A549 (cell line): ENCODE results near the gene COL1A1. TPM values are rescaled to one million over a fixed set of nuclear protein-coding genes. Genes with fewer than 3 reads are reported as not detected.
A peak's percentile ranks its signal among the peaks of the same experiment; 100 is the strongest.

Experiments
- ATAC-seq, 2 experiments: fragments of 200-7000 bp in 1 of 2; fragments of >200 bp in 1 of 2; cut with Nextera tagmentation in 1 of 2; cut with Tn5 transposase in 1 of 2; 3 replicates each; pipeline versions ENCODE4 v1.8.0 to v1.9.1; 2018 to 2020; ENCODE audit warnings: mild to moderate bottlenecking in 1 of 2, moderate library complexity in 1 of 2
- CTCF ChIA-PET: fragments of 300-600 bp; sonication (Branson Sonifier 250); formaldehyde crosslinking; extraction: SDS; loops from one replicate; lab custom pipeline; 2021; ENCODE audit warnings: antibody characterized with exemption, inconsistent platforms; lab: Yijun Ruan, JAX
- POLR2A ChIA-PET: fragments of 350-600 bp; formaldehyde crosslinking; extraction: SDS; loops from one replicate; lab custom pipeline; 2021; ENCODE audit warnings: antibody characterized with exemption, inconsistent platforms; lab: Yijun Ruan, JAX
- DNase-seq, 2 experiments: peaks; one replicate each; pipeline versions ENCODE4 v3.0.0 to v3.0.0-alpha.2; 2011 to 2016; ENCODE audit warnings: low read depth in 1 of 2, low spot score in 1 of 2
- FAIRE-seq: peaks from 2 replicates; lab custom pipeline; 2011; peaks lifted over from hg19 to GRCh38; lab: Jason Lieb, UNC
- H3K27ac ChIP-seq, 2 experiments: fragments of >200 bp; sonication (Bioruptor Twin); formaldehyde crosslinking; 3 replicates each; pipeline ENCODE4 v1.5.1; 2016 to 2017
- H3K4me1 ChIP-seq: fragments of >200 bp; sonication (Bioruptor Twin); formaldehyde crosslinking; 3 replicates; pipeline ENCODE4 v1.6.1; 2016
- H3K4me2 ChIP-seq: fragments of >200 bp; sonication (Bioruptor Twin); formaldehyde crosslinking; 3 replicates; pipeline ENCODE4 v1.6.1; 2016
- H3K4me3 ChIP-seq: fragments of >200 bp; sonication (Bioruptor Twin); formaldehyde crosslinking; 3 replicates; pipeline ENCODE4 v1.5.1; 2016
- H3K9me3 ChIP-seq: fragments of >200 bp; sonication (Bioruptor Twin); formaldehyde crosslinking; 3 replicates; pipeline ENCODE4 v1.6.1; 2016
- ATOH8 ChIP-seq: fragments of 250-450 bp; sonication (Bioruptor Pico); IDR thresholded peaks from 2 replicates; pipeline ENCODE4 v1.5.0; 2020; ENCODE audit warnings: low read depth, mild to moderate bottlenecking, moderate library complexity
- CBX2 ChIP-seq: fragments of 200-600 bp; sonication (generic); IDR thresholded peaks from 2 replicates; pipeline ENCODE4 v1.6.1; 2016; ENCODE audit warnings: low read depth, mild to moderate bottlenecking, borderline replicate concordance
- CBX8 ChIP-seq: fragments of 200-600 bp; sonication (generic); IDR thresholded peaks from 2 replicates; pipeline ENCODE4 v1.6.1; 2016
- CHD2 ChIP-seq: fragments of 150-350 bp; IDR thresholded peaks from 2 replicates; pipeline ENCODE4 v1.6.1; 2014; ENCODE audit warnings: low read length; ENCODE audit not compliant: partially characterized antibody
- E2F6 ChIP-seq: IDR thresholded peaks from 2 replicates; pipeline ENCODE4 v1.6.1; 2012; ENCODE audit warnings: low read depth, borderline replicate concordance
- EHF ChIP-seq: fragments of 250-450 bp; sonication (Bioruptor Pico); IDR thresholded peaks from 2 replicates; pipeline ENCODE4 v1.5.0; 2020; ENCODE audit warnings: mild to moderate bottlenecking
- ELK1 ChIP-seq: fragments of 150-350 bp; IDR thresholded peaks from 2 replicates; pipeline ENCODE4 v1.6.1; 2014; ENCODE audit warnings: low read depth, mild to moderate bottlenecking, low read length
- ESRRA ChIP-seq: fragments of 150-350 bp; IDR thresholded peaks from 2 replicates; pipeline ENCODE4 v1.6.1; 2014; ENCODE audit warnings: mild to moderate bottlenecking, low read length, borderline replicate concordance
- FOSB ChIP-seq: fragments of 250-450 bp; sonication (Bioruptor Pico); IDR thresholded peaks from 2 replicates; pipeline ENCODE4 v1.5.0; 2020; ENCODE audit warnings: mild to moderate bottlenecking, moderate library complexity
- HOXB5 ChIP-seq: fragments of 250-450 bp; sonication (Bioruptor Pico); IDR thresholded peaks from 2 replicates; pipeline ENCODE4 v1.5.0; 2020; ENCODE audit warnings: mild to moderate bottlenecking, moderate library complexity
- JUNB ChIP-seq: fragments of >200 bp; sonication (Bioruptor Twin); formaldehyde crosslinking; IDR thresholded peaks from 2 replicates; pipeline ENCODE4 v1.6.1; 2016
- KDM5A ChIP-seq: fragments of 200-600 bp; sonication (generic); IDR thresholded peaks from 2 replicates; pipeline ENCODE4 v1.6.1; 2016; ENCODE audit warnings: antibody characterized with exemption, mild to moderate bottlenecking
- MAFK ChIP-seq: fragments of 450-650 bp; IDR thresholded peaks from 2 replicates; pipeline ENCODE4 v1.6.1; 2014; ENCODE audit not compliant: partially characterized antibody
- MAZ ChIP-seq: fragments of 150-350 bp; IDR thresholded peaks from 2 replicates; pipeline ENCODE4 v1.6.1; 2014; ENCODE audit warnings: antibody characterized with exemption, low read depth, low read length, borderline replicate concordance
- MYC ChIP-seq: IDR thresholded peaks from 2 replicates; pipeline ENCODE4 v1.6.1; 2012; ENCODE audit warnings: mild to moderate bottlenecking, inconsistent platforms, low read length, improper control_type of control experiment, borderline replicate concordance
- PBX3 ChIP-seq: IDR thresholded peaks from 2 replicates; pipeline ENCODE4 v1.6.1; 2012
- POLR2AphosphoS2 ChIP-seq: conservative IDR thresholded peaks from 2 replicates; pipeline ENCODE4 v1.6.1; 2012; ENCODE audit warnings: low read length, improper control_type of control experiment, inconsistent platforms
- RAD21 ChIP-seq, 2 experiments: fragments of >200 bp in 1 of 2; sonication (Bioruptor Twin) in 1 of 2; formaldehyde crosslinking in 1 of 2; IDR thresholded peaks in 1 of 2; conservative IDR thresholded peaks in 1 of 2; 2 replicates in 1 of 2; 3 replicates in 1 of 2; pipeline ENCODE4 v1.6.1; 2012 to 2018; ENCODE audit warnings: inconsistent platforms in 1 of 2
- RARB ChIP-seq: fragments of 250-450 bp; sonication (Bioruptor Pico); IDR thresholded peaks from 2 replicates; pipeline ENCODE4 v1.8.0; 2021; ENCODE audit warnings: mild to moderate bottlenecking, moderate library complexity
- RFX5 ChIP-seq: fragments of 450-650 bp; IDR thresholded peaks from 2 replicates; pipeline ENCODE4 v1.7.1; 2014; ENCODE audit warnings: antibody characterized with exemption, mild to moderate bottlenecking, moderate library complexity
- RNF2 ChIP-seq: fragments of 200-600 bp; sonication (generic); IDR thresholded peaks from 2 replicates; pipeline ENCODE4 v1.6.1; 2016; ENCODE audit warnings: low read depth, mild to moderate bottlenecking, antibody characterized with exemption, moderate library complexity, borderline replicate concordance
- ZC3H11A ChIP-seq: fragments of 450-650 bp; IDR thresholded peaks from 2 replicates; pipeline ENCODE4 v1.6.1; 2014; ENCODE audit warnings: antibody characterized with exemption, mild to moderate bottlenecking
- ZFP36 ChIP-seq: fragments of 450-650 bp; IDR thresholded peaks from 2 replicates; pipeline ENCODE4 v1.6.1; 2014; ENCODE audit warnings: borderline replicate concordance; ENCODE audit not compliant: partially characterized antibody
- ZNF302 ChIP-seq: fragments of 250-450 bp; sonication (Bioruptor Pico); IDR thresholded peaks from 2 replicates; pipeline ENCODE4 v1.9.0; 2021; ENCODE audit warnings: inconsistent platforms, mild to moderate bottlenecking, moderate library complexity
- ZSCAN20 ChIP-seq: fragments of 250-450 bp; sonication (Bioruptor Pico); IDR thresholded peaks from 2 replicates; pipeline ENCODE4 v1.8.0; 2022; ENCODE audit warnings: mild to moderate bottlenecking, moderate library complexity
- WGBS: methylation state at CpG from one replicate; pipeline ENCODE4 v1.1.6; 2017; ENCODE audit errors: missing lambda C conversion rate; 5-methylcytosine and 5-hydroxymethylcytosine counted together
- polyA plus RNA-seq, 4 experiments: library from polyadenylated mRNA; depleted of rRNA in 3 of 4; stranded (reverse); fragments of >200 nt; fragmentation: RNase III in 1 of 4; extraction: RNeasy Plus Mini Kit Qiagen cat#74134 plus additional on column Dnase treatment in 1 of 4; gene quantifications; 2 replicates in 3 of 4; 3 replicates in 1 of 4; pipeline ENCODE4 v1.2.3, GENCODE V29; 2011 to 2017
- TF ChIP-seq, protein P1 (sequence below): fragments of 200-600 bp; sonication (generic); IDR thresholded peaks from 2 replicates; pipeline ENCODE4 v1.6.1; 2016; ENCODE audit warnings: antibody characterized with exemption, mild to moderate bottlenecking, moderate library complexity

The COL1A1 gene
- polyA plus RNA-seq, 2 of the 4 experiments (the other 2 are of a cell fraction), result 4.4 to 34.3 TPM

- Histone ChIP-seq H3K27ac (peak overlapping the region in 1 of 2 experiments; percentile 84; a peak in 3 of 6 replicates), H3K4me1 (peaks cover 29% of the 10 kb centered on the region)
- no peak for DNase-seq
- WGBS, result 78% methylated on average over 15 of the region's 15 CpGs
- no peak for TF ChIP-seq RNF2
- no peak for TF ChIP-seq JUNB
- TF ChIP-seq ZNF302 (CRISPR knock-in tag), result no peak
- no peak for TF ChIP-seq RARB (CRISPR knock-in tag)
- TF ChIP-seq KDM5A, result no peak
- TF ChIP-seq CBX8, result no peak
- no peak for TF ChIP-seq MYC
- no peak for TF ChIP-seq RFX5
- TF ChIP-seq MAZ, result no peak
- no peak for TF ChIP-seq RAD21 (conservative IDR thresholded peaks at IDR 0.05 in 1 of 2, IDR thresholded peaks at IDR 0.05 in 1 of 2)
- no peak for TF ChIP-seq EHF
- TF ChIP-seq ZC3H11A, result no peak
- no peak for TF ChIP-seq ZFP36
- no peak for TF ChIP-seq HOXB5
- no peak for TF ChIP-seq ZSCAN20
- TF ChIP-seq ATOH8 (CRISPR knock-in tag), result no peak
- no peak for TF ChIP-seq E2F6
- TF ChIP-seq, all 56 proteins: peak for 0
- Histone ChIP-seq H3K4me3 (no peak overlapping the region), H3K9me3 (no peaks in the 10 kb centered on the region), H3K4me2 (no peak overlapping the region)
- ATAC-seq (no peak), FAIRE-seq (no peak)
- CTCF ChIA-PET, result interaction anchor here (0.8 to 31.5 kb wide), 13 partner anchors 5 to 260 kb away, joined by 3 to 1255 read pairs (median 5); partner anchors contain the start of genes COL1A1 and TMEM92
- POLR2A ChIA-PET, result interaction anchor here (0.6 kb wide), 1 partner anchor 437 kb away, joined by 7 read pairs; no protein-coding TSS in a partner anchor
Measured at GRCh38 chr17:50212121-50212843, 10.9 kb upstream of the COL1A1 start.

- no peak for ATAC-seq
- no peak overlapping the region for H3K4me3 ChIP-seq
- H3K4me1 ChIP-seq, result peaks cover 27% of the 10 kb centered on the region
- TF ChIP-seq ZC3H11A (no peak), KDM5A (no peak), ESRRA (no peak), ELK1 (no peak), RNF2 (no peak), FOSB (CRISPR knock-in tag) (no peak), CBX2 (no peak), MAFK (no peak), PBX3 (no peak), POLR2AphosphoS2 (no peak), CHD2 (no peak)
- TF ChIP-seq, protein P1, sequence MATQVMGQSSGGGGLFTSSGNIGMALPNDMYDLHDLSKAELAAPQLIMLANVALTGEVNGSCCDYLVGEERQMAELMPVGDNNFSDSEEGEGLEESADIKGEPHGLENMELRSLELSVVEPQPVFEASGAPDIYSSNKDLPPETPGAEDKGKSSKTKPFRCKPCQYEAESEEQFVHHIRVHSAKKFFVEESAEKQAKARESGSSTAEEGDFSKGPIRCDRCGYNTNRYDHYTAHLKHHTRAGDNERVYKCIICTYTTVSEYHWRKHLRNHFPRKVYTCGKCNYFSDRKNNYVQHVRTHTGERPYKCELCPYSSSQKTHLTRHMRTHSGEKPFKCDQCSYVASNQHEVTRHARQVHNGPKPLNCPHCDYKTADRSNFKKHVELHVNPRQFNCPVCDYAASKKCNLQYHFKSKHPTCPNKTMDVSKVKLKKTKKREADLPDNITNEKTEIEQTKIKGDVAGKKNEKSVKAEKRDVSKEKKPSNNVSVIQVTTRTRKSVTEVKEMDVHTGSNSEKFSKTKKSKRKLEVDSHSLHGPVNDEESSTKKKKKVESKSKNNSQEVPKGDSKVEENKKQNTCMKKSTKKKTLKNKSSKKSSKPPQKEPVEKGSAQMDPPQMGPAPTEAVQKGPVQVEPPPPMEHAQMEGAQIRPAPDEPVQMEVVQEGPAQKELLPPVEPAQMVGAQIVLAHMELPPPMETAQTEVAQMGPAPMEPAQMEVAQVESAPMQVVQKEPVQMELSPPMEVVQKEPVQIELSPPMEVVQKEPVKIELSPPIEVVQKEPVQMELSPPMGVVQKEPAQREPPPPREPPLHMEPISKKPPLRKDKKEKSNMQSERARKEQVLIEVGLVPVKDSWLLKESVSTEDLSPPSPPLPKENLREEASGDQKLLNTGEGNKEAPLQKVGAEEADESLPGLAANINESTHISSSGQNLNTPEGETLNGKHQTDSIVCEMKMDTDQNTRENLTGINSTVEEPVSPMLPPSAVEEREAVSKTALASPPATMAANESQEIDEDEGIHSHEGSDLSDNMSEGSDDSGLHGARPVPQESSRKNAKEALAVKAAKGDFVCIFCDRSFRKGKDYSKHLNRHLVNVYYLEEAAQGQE, result no peak
- TF ChIP-seq, all 56 proteins: peak for 0
- H3K9me3 ChIP-seq, result no peaks in the 10 kb centered on the region
- ChIA-PET CTCF (interaction anchor here (1.3 to 31.5 kb wide), 9 partner anchors 5 to 85 kb away, joined by 3 to 1255 read pairs (median 8); partner anchors contain the start of genes COL1A1 and TMEM92), POLR2A (interaction anchor here (0.6 kb wide), 1 partner anchor 438 kb away, joined by 7 read pairs; no protein-coding TSS in a partner anchor)
- FAIRE-seq (no peak), DNase-seq (no peak)
- 92% methylated on average over 9 of the region's 9 CpGs for WGBS
- H3K4me2 ChIP-seq, result peak overlapping the region; percentile 78
- peak overlapping the region; percentile 66 to 84 for H3K27ac ChIP-seq
Measured at GRCh38 chr17:50211249-50212120, 10.1 kb upstream of the COL1A1 start.
